Right kidney (tissue), 9 donors: ENCODE results near the gene PLA2G2F.

Experiments used
- DNase-seq: peaks from one replicate; pipeline ENCODE4 v3.0.0-alpha.2; 2016
- long read RNA-seq, 8 donors: transcript quantifications; one replicate each; lab custom pipeline, GENCODE V29; 2026

PLA2G2F gene
- long read RNA-seq, donor 1 = 0 reads
- long read RNA-seq, donor 2 = 0 reads
- long read RNA-seq, donor 3 = 0 reads
- long read RNA-seq, donor 4 = 0 reads
- long read RNA-seq, donor 5 = 0 reads
- long read RNA-seq, donor 6 = 0 reads
- long read RNA-seq, donor 7 = 0 reads
- long read RNA-seq, donor 8 = 0 reads

- DNase-seq = no peak
Observed at GRCh38 chr1:20138961-20139550, at the start of gene PLA2G2F. PLA2G2F (plus strand) TSS chr1:20139323; CDS start chr1:20139428, 105 bp downstream.

- no peak for DNase-seq
Observed at GRCh38 chr1:20089328-20090077, 49.6 kb upstream of the PLA2G2F start.

- no peak for DNase-seq
Observed at GRCh38 chr1:20090119-20090518, 49.0 kb upstream of the PLA2G2F start.

- no peak for DNase-seq
Observed at GRCh38 chr1:20090641-20091040, 48.5 kb upstream of the PLA2G2F start.

GRCh38 chr1:20093303-20093702 is 45.8 kb upstream of the PLA2G2F start:
- no peak for DNase-seq

- no peak for DNase-seq
Observed at GRCh38 chr1:20093940-20094391, 45.2 kb upstream of the PLA2G2F start.

GRCh38 chr1:20095564-20096434 is 43.3 kb upstream of the PLA2G2F start:
- DNase-seq = no peak

GRCh38 chr1:20096840-20097447 is 42.2 kb upstream of the PLA2G2F start:
- no peak for DNase-seq

GRCh38 chr1:20099533-20099932 is 39.6 kb upstream of the PLA2G2F start:
- no peak for DNase-seq

- DNase-seq = peak; percentile 28
Observed at GRCh38 chr1:20100632-20101355, 38.3 kb upstream of the PLA2G2F start.

GRCh38 chr1:20102875-20103274 is 36.2 kb upstream of the PLA2G2F start:
- no peak for DNase-seq

GRCh38 chr1:20105856-20106255 is 33.3 kb upstream of the PLA2G2F start:
- no peak for DNase-seq

- DNase-seq = no peak
Observed at GRCh38 chr1:20107351-20107750, 31.8 kb upstream of the PLA2G2F start.

GRCh38 chr1:20107796-20108195 is 31.3 kb upstream of the PLA2G2F start:
- no peak for DNase-seq

GRCh38 chr1:20108366-20109123 is 30.6 kb upstream of the PLA2G2F start:
- no peak for DNase-seq

- no peak for DNase-seq
Observed at GRCh38 chr1:20109223-20109856, 29.8 kb upstream of the PLA2G2F start.

GRCh38 chr1:20110679-20111078 is 28.4 kb upstream of the PLA2G2F start:
- no peak for DNase-seq

GRCh38 chr1:20111452-20111851 is 27.7 kb upstream of the PLA2G2F start:
- no peak for DNase-seq

GRCh38 chr1:20112279-20113000 is 26.7 kb upstream of the PLA2G2F start:
- no peak for DNase-seq
